VCaP (cell line): ENCODE measurements around the gene ECSCR.
"Not testable (repeated sequence)": the region's sequence is repeated elsewhere in the genome, so short reads cannot be mapped to it uniquely, and the experiment has no call there.

ENCODE experiments used
- H3K27ac ChIP-seq: fragments of 450-650 bp; 2 replicates; pipeline ENCODE4 v1.5.1; 2017
- CTCF ChIP-seq: fragments of 450-650 bp; conservative IDR thresholded peaks from 2 replicates; pipeline ENCODE4 v1.5.1; 2017; ENCODE audit warnings: mild to moderate bottlenecking, moderate library complexity

The ECSCR gene

DNA sequence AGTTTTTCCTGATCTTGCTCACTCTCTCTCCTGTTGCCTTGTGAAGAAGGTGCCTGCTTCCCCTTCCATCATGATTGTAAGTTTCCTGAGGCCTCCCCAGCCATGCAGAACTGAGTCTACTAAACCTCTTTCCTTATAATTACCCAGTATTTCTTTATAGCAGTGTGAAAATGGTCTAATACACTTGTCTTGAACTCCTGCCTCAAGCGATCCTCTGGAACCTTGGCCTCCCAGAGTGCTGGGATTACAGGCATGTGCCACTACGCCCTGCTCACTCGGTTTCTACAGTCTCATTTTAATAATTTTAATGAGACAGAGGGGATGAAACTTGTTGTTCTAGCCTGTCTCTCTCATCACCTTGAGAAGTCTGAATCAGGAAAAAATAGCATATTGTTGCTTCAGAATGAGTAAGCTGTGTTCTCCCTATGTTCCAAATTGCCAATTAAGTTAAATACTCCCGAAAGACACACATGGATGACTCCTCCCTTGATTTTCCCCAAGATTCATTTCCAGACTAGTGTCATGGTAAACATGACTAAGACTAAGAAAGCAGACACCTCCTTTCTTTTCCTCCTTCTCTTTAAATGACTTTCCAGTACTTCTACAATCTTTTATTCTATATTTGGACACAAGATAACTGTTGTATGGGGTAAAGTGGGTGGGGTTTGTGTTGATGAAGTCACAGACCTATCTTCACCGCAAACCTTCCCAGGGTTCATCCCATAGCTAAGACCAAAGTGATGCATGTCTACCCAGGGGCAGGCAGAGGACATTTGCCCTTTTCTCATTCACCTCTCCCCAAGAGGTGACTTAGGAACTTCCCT lies 15.4 kb downstream of the ECSCR start:
- H3K27ac ChIP-seq, result no peak overlapping the region
- TF ChIP-seq CTCF, result no peak

- no peak overlapping the region for H3K27ac ChIP-seq
- TF ChIP-seq CTCF, result no peak
Observed at GRCh38 chr5:139445325-139446170, 17.0 kb downstream of the ECSCR start.

DNA sequence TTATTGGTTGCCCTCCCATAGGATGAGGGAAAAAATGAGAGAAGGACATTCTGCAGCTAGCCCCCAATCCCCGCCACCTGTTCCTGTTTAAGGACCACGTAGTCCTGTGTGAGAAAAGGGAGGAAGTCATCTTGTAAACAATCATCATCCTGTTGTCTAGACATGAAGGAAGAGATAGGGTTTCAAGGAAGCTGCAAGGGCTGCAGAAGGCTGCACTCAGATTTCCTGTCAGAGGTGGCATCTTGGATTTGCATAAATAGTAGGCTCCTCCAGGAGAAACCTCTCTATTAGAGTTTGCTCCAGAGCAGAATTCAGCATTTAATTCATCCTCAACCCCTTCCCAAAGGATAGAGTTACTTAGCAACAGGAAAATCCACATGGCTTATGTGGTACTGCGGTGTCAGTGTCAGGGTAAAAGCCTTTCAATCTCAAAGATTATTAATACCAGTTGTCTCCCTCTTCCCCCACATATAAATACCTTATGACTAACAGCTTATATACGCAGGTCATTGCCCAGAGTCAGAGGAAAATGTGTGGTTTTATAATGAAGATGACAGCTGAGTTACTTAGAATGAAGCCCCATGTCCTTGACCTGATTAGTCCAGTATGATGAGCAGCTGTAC lies 18.6 kb downstream of the ECSCR start:
- H3K27ac ChIP-seq, result no peak overlapping the region

DNA sequence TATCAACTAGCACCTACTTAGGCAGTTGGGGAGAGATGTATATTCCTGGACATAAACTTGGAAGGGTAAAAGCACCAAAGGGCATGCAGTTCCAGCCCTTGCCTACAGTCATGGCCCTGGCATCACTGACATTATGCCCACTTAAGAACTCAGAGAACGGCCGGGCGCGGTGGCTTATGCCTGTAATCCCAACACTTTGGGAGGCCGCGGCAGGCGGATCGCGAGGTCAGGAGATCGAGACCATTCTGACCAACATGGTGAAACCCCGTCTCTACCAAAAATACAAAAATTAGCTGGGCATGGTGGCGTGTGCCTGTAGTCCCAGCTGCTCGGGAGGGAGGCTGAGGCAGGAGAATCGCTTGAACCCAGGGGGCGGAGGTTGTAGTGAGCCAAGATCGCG lies 22.1 kb downstream of the ECSCR start:
- not testable (repeated sequence) for H3K27ac ChIP-seq

More for the DNA sequence above, 18.6 kb downstream of the ECSCR start:
- no peak for TF ChIP-seq CTCF

DNA sequence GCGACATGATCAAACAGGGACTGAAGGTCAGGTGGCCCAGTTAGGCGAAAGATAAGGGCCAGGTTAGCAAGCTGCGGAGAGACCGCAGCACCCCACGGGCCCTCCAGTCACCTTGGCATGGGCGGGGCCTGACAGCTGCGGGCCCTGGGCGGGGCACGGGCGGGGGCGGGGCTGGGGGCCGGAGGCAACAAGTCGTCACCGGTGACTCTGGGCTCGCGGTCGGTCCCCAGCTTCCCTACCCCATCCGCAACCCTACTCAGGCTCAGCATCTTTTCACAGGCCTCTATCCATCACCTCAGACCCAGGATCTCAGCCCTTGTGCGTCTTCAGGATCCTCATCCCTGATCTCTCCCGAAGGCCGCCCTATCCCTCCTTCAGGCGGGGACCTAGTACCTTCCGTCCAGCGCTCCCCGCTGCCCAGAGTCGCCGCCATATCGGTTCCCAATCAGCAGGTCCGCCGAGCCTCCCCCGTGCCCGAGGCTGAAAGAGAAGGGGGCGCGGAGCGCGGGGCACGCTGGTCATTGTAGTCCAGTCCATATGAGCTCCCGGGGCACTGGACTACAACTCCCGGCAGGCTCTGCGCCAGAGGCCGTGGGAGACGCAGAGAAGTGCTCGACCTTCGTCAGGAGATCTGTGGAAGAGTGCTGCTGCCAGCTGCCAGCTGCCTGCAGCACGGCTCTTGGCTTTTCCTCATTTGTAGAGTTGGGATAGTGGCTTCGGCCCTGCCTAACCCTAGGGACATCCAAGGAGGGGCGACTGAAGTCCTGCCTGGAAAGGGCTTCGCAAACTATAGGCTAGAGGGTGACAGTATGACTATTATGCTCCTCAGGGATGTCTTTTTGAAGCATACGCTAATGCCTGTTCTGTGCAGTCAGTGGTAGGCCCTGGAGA lies 23.3 kb downstream of the ECSCR start, which contains the start of gene DNAJC18:
Gene DNAJC18 (minus strand): TSS at position 513 of the 891 bp plus-strand sequence. CDS start 80 bp downstream, at position 433.
- peak within 1 kb of the TSS; percentile 86 for H3K27ac ChIP-seq

DNA sequence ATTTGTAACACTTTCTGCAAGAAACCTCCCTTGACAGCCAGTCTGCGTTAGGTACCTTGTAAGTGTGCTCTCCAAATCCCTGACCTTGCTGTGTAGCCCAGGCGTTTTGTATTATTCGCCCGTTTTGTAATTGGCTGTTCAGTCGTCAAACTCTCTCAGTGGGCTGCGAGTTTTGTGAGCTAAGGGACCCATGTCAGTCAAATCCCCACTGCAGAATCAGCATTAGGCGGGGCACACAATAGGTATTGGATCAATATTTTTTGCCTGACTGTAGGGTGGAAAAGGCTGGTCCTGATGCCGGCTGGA lies 23.9 kb downstream of the ECSCR start:
- no peak for TF ChIP-seq CTCF
- peak overlapping the region; percentile 86 for H3K27ac ChIP-seq

More for the DNA sequence above, 23.3 kb downstream of the ECSCR start, which contains the start of gene DNAJC18:
- TF ChIP-seq CTCF, result no peak

DNA sequence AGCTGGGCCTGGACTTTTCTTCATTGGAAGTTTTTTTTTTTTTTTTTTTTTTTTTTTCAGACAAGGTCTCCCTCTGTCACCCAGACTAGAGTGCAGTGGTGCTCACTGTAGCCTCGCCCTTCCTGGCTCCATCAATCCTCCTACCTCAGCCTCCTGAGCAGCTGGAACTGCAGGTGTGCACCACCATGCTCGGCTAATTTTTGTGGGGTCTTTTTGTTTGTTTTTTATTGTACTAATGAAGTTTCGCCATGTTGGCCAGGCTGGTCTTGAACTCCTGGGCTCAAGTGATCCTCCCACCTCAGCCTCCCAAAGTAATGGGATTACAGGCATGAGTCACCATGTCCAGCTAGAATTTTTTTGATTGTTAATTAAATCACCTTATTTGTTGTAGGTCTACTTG lies 26.9 kb downstream of the ECSCR start:
- no peak for TF ChIP-seq CTCF
- no peak overlapping the region for H3K27ac ChIP-seq
